GM18870 (cell line): Measurements from ENCODE around the gene LRFN5.
"Not testable (repeated sequence)": the region's sequence is repeated elsewhere in the genome, so short reads cannot be mapped to it uniquely, and the experiment has no call there.

Source experiments
- ATAC-seq: cut with Tn5 transposase; IDR thresholded peaks from one replicate; pipeline ENCODE4 v1.9.1; 2021; ENCODE audit warnings: moderate library complexity; ENCODE audit not compliant: unreplicated experiment

The LRFN5 gene

GRCh38 chr14:41636492-41637392 lies 30.1 kb downstream of the LRFN5 start:
- no peak for ATAC-seq

GRCh38 chr14:41641690-41642089 lies 35.0 kb downstream of the LRFN5 start:
- no peak for ATAC-seq

GRCh38 chr14:41642367-41642766 lies 35.7 kb downstream of the LRFN5 start:
- ATAC-seq: no peak

GRCh38 chr14:41642789-41643188 lies 36.1 kb downstream of the LRFN5 start:
- no peak for ATAC-seq

- ATAC-seq: no peak
Observed at GRCh38 chr14:41644606-41645005, 37.9 kb downstream of the LRFN5 start.

GRCh38 chr14:41650802-41651201 lies 44.1 kb downstream of the LRFN5 start:
- no peak for ATAC-seq

- no peak for ATAC-seq
Observed at GRCh38 chr14:41654196-41654595, 47.5 kb downstream of the LRFN5 start.

- no peak for ATAC-seq
Observed at GRCh38 chr14:41662780-41663472, 56.2 kb downstream of the LRFN5 start.

- ATAC-seq: no peak
Observed at GRCh38 chr14:41663473-41663850, 56.8 kb downstream of the LRFN5 start.

GRCh38 chr14:41666301-41666700 lies 59.6 kb downstream of the LRFN5 start:
- no peak for ATAC-seq

- ATAC-seq: no peak
Observed at GRCh38 chr14:41668356-41668755, 61.7 kb downstream of the LRFN5 start.

GRCh38 chr14:41673601-41674000 lies 66.9 kb downstream of the LRFN5 start:
- not testable (repeated sequence) for ATAC-seq

- not testable (repeated sequence) for ATAC-seq
Observed at GRCh38 chr14:41674511-41674971, 67.9 kb downstream of the LRFN5 start.

- no peak for ATAC-seq
Observed at GRCh38 chr14:41699486-41699885, 92.8 kb downstream of the LRFN5 start.

- ATAC-seq: no peak
Observed at GRCh38 chr14:41718477-41719166, 111.9 kb downstream of the LRFN5 start.

- ATAC-seq: no peak
Observed at GRCh38 chr14:41739203-41739602, 132.5 kb downstream of the LRFN5 start.

GRCh38 chr14:41743140-41743539 lies 136.5 kb downstream of the LRFN5 start:
- no peak for ATAC-seq

GRCh38 chr14:41749429-41749828 lies 142.8 kb downstream of the LRFN5 start:
- ATAC-seq: peak; percentile 88

- not testable (repeated sequence) for ATAC-seq
Observed at GRCh38 chr14:41750575-41750974, 143.9 kb downstream of the LRFN5 start.

- no peak for ATAC-seq
Observed at GRCh38 chr14:41758011-41758665, 151.5 kb downstream of the LRFN5 start.

- ATAC-seq: no peak
Observed at GRCh38 chr14:41761204-41761603, 154.5 kb downstream of the LRFN5 start.
